ENCODE data around the gene ATG13. TPM values are rescaled to one million over a fixed set of nuclear protein-coding genes. Genes with fewer than 3 reads are reported as not detected.

Gene ATG13
- total RNA-seq, 1 donor from 2014 or later = 85.6 TPM

- no peak overlapping the region for H3K27ac Mint-ChIP-seq (ENCODE audit: unreplicated experiment)
Observed at GRCh38 chr11:46682773-46683752, 65.7 kb downstream of the ATG13 start.

GRCh38 chr11:46684367-46684766 is 67.0 kb downstream of the ATG13 start:
- DNase-seq (ENCODE audit: low spot score) = no peak
- Mint-ChIP-seq H3K27me3 (ENCODE audit: unreplicated experiment) (peaks cover 2% of the 10 kb centered on the region), H3K4me3 (ENCODE audit: unreplicated experiment) (no peak overlapping the region), H3K36me3 (ENCODE audit: low read depth, unreplicated experiment) (peaks cover 28% of the 10 kb centered on the region), H3K9me3 (ENCODE audit: unreplicated experiment) (no peaks in the 10 kb centered on the region), H3K27ac (ENCODE audit: unreplicated experiment) (no peak overlapping the region), H3K4me1 (ENCODE audit: unreplicated experiment) (no peaks in the 10 kb centered on the region)
- TF ChIP-seq CTCF (IDR thresholded peaks at IDR 0.05; ENCODE audit: unreplicated experiment) = no peak

More at GRCh38 chr11:46682773-46683752, 65.7 kb downstream of the ATG13 start:
- Mint-ChIP-seq H3K4me3 (ENCODE audit: unreplicated experiment) (no peak overlapping the region), H3K9me3 (ENCODE audit: unreplicated experiment) (no peaks in the 10 kb centered on the region), H3K27me3 (ENCODE audit: unreplicated experiment) (peaks cover 2% of the 10 kb centered on the region), H3K4me1 (ENCODE audit: unreplicated experiment) (peaks cover under 1% of the 10 kb centered on the region), H3K36me3 (ENCODE audit: low read depth, unreplicated experiment) (peaks cover 25% of the 10 kb centered on the region)
- no peak for TF ChIP-seq CTCF (IDR thresholded peaks at IDR 0.05; ENCODE audit: unreplicated experiment)
- DNase-seq (ENCODE audit: low spot score) = no peak

- Mint-ChIP-seq H3K27me3 (ENCODE audit: unreplicated experiment) (peaks cover 2% of the 10 kb centered on the region), H3K4me1 (ENCODE audit: unreplicated experiment) (no peaks in the 10 kb centered on the region), H3K36me3 (ENCODE audit: low read depth, unreplicated experiment) (peaks cover 27% of the 10 kb centered on the region), H3K4me3 (ENCODE audit: unreplicated experiment) (no peak overlapping the region), H3K27ac (ENCODE audit: unreplicated experiment) (no peak overlapping the region), H3K9me3 (ENCODE audit: unreplicated experiment) (no peaks in the 10 kb centered on the region)
- no peak for TF ChIP-seq CTCF (IDR thresholded peaks at IDR 0.05; ENCODE audit: unreplicated experiment)
- no peak for DNase-seq (ENCODE audit: low spot score)
Observed at GRCh38 chr11:46686886-46687795, 69.8 kb downstream of the ATG13 start.

GRCh38 chr11:46690702-46691101 is 73.3 kb downstream of the ATG13 start:
- Mint-ChIP-seq H3K36me3 (ENCODE audit: low read depth, unreplicated experiment) (peaks cover 39% of the 10 kb centered on the region), H3K27me3 (ENCODE audit: unreplicated experiment) (peaks cover 4% of the 10 kb centered on the region), H3K27ac (ENCODE audit: unreplicated experiment) (no peak overlapping the region), H3K9me3 (ENCODE audit: unreplicated experiment) (no peaks in the 10 kb centered on the region), H3K4me1 (ENCODE audit: unreplicated experiment) (no peaks in the 10 kb centered on the region), H3K4me3 (ENCODE audit: unreplicated experiment) (no peak overlapping the region)
- DNase-seq (ENCODE audit: low spot score) = no peak
- no peak for TF ChIP-seq CTCF (IDR thresholded peaks at IDR 0.05; ENCODE audit: unreplicated experiment)

Measured in endothelial cell (in vitro differentiated cells).